Activated naive CD4-positive, alpha-beta T cell treated with anti-CD3 and anti-CD28 coated beads, Interleukin-2, amount 50 U/mL, for 72 hours (primary cell): ENCODE data around the gene GINM1. TPM values are rescaled to one million over a fixed set of nuclear protein-coding genes. Genes with fewer than 3 reads are reported as not detected.

ENCODE experiments used
- total RNA-seq, 2 donors: library from RNA; stranded (reverse); gene quantifications; one replicate each; pipeline ENCODE4 v1.2.3, GENCODE V29; 2022

The GINM1 gene
- total RNA-seq, 2 donors from 2014 or later = 15.0 to 25.2 TPM

Other genes starting within 250 kb of the GINM1 start
- gene TAB2, start 248.7 kb upstream of the GINM1 start, total RNA-seq = 10 to 100 TPM; 88.0 to 98.2 TPM
- gene SUMO4, start 166.1 kb upstream of the GINM1 start, total RNA-seq = 10 to 100 TPM in 1 of 2 donors, 1 to 10 TPM in 1; 10.0 to 11.2 TPM
- gene ZC3H12D, start 81.4 kb upstream of the GINM1 start, total RNA-seq = 100 to 1,000 TPM in 1 of 2 donors, 10 to 100 TPM in 1; 87.1 to 186 TPM
- 10 to 100 TPM; 21.9 to 29.3 TPM for gene PPIL4, start 20.3 kb upstream of the GINM1 start, total RNA-seq
- 10 to 100 TPM; 19.8 to 26.1 TPM for gene KATNA1, start 82.3 kb downstream of the GINM1 start, total RNA-seq
- gene LATS1, start 151.7 kb downstream of the GINM1 start, total RNA-seq = 10 to 100 TPM; 21.9 to 29.4 TPM
- 10 to 100 TPM; 77.1 to 98.5 TPM for gene NUP43, start 180.2 kb downstream of the GINM1 start, total RNA-seq
- gene PCMT1, start 183.4 kb downstream of the GINM1 start, total RNA-seq = 10 to 100 TPM; 70.7 to 86.9 TPM